Activated T-helper 9 cell treated with anti-CD3 and anti-CD28 coated beads, Interleukin-2, amount 50 U/mL, for 16 hours (primary cell): ENCODE results near the gene NTMT1.
A peak's percentile ranks its signal among the peaks of the same experiment; 100 is the strongest.

Source experiments
- DNase-seq: peaks from one replicate; pipeline ENCODE4 v3.0.0-alpha.2; 2020; ENCODE audit warnings: low read depth

NTMT1 gene

DNA sequence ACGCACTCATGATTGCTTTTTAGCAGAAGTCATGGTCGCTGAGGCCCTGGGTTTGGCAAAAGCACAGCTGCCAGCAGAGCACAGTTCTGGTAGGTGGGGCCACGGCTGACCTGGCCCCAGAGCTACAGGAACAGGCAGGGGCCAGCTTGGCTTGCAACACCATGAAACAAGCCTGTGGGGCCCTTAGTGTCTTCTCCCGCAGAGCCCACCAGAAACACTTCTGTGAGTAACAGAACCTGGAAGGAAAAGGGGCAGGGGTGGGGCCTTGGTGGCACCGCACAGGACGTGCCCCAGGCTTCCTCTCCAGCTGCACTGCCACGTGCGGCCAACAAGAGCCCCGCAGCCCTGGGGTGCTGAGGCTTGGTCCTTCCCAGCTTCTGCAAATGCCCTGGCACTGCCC, 11.1 kb downstream of the NTMT1 start:
- DNase-seq: no peak

DNA sequence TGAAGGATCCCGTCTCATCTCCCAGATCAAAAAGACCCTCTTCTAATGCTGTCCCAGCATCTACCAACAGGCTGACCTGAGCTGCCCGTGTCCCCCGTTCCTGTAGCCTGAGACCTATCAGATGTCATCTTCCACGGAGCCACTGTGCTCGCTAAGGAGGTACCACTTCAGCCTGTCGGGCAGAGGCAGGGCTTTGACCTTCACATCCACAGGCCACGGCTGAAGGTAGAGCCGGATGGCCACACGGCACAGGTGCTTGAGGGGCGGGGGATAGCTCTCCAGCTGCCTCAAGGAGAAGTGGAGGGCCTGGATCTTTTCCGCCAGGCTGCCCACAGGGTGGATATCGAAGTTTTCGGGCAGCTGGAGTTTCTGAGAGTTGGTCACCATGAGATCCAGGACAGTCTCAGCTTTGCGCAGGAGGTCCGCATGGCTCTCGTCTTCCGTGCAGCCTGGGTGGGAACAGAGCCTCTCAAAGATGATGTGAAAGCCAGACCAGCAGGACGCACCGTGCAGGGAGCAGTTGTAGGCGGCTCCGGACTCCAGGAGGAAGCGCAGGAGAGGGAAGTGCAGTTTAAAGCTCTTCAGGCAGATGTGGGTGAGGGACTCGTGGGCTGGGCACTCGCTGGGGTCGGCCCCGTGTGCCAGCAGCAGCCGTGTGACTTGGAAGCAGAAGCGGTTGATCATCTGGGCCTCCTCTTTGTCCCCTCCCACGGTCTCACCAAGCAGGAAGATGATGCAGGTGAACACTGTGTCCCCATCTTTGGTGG, 11.9 kb downstream of the NTMT1 start:
- no peak for DNase-seq

DNA sequence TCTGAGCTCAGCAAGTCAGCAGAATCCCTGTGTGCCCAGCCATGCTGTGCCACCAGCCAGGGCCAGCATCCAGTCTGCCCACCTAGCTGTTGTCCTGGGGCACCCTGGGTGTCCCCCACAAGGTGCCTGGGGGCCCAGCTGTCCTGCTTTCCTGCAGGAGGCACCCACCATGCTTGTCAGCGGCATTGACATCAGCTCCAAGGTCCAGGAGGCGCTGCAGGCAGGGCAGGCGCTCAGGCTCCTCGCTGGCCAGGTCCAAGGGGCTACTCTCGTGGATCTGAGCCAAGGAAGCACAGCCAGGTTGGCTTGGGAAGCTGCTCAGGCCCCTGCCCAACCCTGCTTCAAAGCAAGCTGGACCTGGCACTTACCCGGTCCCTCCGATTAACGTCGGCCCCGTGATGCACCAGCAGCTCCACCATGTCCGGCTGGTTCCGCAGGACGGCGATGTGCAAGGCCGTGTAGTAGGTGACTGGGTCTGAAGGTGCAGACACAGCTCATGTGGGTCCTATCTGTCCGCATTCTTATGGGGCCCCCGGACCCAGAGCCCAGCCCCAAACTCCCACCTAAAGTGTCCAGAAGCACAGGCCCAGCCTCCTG, 13.2 kb downstream of the NTMT1 start:
- DNase-seq: no peak

DNA sequence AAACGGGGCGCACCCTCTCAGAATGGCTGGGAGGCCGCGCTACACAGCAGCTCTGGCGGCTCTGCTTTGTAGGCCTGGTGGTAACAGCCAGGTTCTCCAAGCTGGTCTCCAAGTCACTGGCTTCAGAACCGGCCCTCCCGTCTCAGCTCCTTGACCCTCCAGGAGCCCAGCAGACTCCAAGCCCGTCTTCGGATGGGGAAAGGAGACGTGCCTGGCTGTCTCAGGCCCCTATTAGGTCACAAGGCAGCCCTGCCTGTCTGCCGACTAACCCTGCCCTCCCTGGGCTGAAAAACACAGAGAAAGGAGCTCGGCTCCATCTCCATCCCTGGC, 13.8 kb downstream of the NTMT1 start:
- no peak for DNase-seq

DNA sequence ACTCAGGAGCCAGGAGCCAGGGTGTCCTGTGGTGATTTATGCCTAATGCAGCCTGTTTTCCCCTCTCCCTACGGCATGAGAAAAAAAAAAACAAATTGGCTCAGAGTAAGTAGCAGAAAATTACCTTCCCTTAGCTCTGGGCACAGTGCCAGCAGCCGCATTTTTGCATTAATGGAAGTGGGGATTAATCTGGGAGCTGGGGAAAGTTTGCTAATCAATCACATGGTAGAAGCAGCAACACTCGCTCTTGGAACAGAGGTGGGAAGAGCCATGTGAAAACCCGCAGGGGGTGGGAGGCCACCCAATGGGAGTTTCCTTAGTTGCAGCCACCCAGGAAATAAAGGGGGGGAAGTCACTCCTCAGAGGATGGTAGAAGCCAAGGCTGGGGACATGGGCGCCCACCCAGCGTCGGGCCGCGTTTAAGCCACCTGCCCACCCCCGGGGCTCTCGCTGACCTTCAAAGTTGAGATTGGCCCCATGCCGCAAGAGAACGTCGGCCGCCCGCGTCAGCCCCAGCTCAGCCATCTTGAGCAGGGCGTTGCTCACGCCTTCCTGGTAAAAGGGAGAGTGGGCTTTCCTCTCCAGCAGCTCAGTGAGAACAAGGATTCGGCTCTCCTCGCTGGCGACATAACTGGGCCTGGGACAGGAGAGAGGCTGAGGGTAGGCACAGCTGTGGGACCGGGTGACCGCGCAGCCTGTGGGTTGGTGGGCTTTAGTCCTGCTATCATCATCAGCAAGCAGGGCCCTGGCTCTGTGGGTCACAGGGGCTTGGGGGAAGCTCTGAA, 14.3 kb downstream of the NTMT1 start:
- DNase-seq: no peak

DNA sequence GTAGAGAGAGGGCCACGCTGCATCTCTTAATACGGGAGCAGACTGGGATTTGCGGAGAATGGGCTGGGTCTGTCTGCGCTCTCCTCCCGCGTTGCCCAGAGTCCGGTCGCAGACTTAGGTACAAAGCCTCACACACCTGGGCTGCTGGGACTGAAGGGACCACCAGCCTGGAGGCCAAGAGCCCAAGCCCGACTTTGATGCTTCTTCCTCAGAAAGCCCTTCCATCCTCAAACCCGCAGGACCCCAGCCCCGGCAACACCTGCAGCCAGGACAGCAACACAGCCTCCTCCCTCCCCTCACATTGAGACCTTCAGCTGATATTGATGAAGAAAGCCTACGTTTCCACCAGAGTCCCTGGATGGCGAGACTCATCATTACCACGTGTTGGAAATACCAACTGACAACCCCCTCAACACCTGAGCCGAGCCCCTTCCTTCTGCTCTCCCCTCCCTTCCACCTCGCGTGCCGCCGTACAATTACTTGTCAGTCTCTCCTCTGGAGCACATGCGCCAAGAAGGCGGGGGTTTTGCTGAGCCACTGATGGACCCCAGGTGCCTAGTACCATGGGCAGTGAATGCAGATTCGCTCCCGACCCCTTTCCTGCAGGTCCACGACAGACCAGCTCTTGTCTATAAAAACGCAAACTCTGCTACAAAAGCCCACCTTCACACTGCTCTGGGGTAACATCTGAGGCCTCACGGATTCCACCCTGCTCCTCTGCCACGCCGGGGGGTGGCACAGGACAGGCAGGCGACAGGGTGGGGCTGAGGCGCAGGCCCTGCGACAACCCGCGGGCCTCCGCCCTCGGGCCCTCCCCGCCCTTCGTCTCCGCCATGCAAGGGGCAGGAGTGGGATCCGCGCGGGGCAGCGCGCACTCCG, 15.1 kb downstream of the NTMT1 start:
- no peak for DNase-seq

DNA sequence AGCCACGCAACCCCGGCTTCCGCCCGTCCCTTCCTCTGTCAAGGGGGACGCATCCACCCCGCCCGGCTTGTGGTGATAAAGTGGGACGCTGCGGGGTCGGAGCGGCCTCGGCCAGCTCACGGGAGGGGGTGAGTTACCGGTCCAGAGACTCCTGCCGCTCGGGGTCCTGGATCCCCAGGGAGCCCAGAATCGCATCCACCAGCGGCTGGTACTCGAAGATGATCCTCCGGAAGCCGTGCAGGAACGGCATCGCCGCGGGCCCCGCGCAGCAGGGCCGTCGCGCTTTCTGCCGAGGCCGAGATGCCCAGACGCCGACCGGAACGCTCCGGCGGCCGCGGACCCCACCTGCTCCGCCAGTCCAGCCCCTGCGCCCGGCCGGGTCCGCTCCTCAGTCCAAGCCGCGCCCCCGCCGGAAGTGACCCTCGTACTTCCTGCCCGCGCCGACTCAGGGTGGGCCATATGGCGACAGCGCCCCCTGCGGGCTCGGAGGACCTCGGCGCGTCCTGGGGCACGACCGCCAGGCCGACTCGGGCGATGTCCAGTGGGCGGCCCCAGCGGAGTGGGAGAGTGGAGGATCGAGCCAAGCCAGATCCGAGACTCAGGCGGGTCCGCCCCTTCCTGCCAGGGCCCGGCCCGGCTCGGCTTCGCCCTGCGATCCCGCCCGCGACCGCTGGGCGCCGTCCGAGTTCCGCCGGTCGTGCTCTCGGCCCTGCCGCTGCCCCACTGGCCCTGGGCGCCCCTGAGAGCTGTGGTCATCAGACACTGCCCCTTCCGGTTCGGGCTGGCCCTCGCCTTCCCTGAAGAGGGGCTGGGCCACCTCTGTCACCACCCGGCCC, 16.0 kb downstream of the NTMT1 start, which contains the start of gene ASB6:
ASB6 (minus strand) TSS at position 402 of the 836 bp plus-strand sequence; CDS start at position 250, 152 bp downstream.
- peak; percentile 94 for DNase-seq

DNA sequence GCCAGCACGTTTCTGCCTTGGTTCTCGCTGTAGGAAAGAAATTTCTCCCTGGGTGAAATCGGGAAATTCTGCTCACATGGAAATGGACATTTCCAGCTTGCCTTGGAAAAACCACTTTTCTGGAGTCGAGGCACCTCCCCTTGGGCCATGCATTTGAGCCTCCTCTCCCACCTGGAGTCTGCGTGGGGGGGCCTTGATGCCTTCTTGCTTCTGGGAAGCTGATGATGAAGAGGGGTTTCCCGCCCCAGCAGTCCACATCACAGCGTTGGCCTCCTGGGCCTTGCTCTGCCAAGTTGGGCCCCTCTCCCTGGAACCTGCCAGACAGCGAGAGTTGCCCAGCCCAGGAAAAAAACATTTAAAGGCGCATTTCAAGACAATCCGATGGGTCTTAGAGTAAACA, 17.7 kb downstream of the NTMT1 start:
- no peak for DNase-seq

DNA sequence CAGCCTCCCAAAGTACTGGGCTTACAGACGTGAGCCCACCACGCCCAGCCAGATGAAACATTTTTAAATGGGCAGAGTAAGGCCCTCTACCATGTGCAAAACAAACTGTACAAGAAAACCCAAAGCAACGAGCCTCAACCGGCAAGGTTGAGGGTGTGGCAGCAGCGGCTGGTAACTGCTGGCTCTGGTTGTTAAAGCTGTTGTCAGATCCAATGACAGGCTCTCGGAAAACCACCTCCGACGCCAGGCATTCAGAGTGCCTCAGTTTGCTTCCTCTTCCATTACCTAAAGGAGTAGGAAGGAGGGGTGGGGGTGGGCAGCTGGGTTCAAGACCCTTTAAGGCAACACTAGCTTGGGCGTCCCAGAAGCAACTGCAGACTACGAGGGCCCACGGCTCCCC, 18.4 kb downstream of the NTMT1 start:
- no peak for DNase-seq

DNA sequence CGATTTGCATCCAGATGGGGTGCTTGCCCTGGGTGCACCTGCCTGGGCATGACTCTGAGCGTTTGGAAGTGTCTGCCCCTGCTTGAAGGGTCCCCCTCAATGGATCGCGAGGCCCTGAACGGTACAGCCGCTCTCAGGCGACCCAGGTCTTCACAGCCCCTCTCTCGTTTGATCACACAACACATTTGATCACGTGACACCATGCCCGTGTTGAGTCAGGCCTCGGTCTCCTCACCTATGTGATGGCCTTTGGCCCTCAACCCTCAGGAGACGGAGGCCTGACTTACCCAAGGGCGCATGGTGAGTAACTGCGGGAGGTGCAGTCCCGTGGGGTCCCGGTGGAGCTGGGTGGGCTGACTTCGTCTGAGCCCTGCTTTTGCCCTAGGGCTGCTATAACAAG, 18.9 kb downstream of the NTMT1 start:
- DNase-seq: no peak

DNA sequence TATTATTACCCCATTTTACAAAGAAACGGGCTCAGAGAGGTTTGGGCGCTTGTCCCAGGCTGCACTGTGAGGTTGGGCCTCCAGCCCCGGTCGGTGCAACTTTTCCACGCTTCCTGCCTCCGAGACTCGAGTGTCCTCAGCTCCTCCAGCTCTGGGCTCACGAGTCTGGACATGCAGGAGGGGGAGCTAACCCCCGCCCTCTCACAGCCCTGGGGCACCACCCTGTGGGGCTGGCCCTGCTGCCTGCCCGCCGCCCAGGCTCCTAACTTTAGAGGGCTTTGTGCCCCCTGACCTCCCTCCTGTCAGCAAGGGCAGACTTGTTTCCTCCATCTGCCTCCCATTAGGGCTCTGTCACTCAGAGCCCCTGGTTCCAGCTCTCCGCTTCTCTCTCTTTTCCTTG, 20.3 kb downstream of the NTMT1 start:
- DNase-seq: no peak

DNA sequence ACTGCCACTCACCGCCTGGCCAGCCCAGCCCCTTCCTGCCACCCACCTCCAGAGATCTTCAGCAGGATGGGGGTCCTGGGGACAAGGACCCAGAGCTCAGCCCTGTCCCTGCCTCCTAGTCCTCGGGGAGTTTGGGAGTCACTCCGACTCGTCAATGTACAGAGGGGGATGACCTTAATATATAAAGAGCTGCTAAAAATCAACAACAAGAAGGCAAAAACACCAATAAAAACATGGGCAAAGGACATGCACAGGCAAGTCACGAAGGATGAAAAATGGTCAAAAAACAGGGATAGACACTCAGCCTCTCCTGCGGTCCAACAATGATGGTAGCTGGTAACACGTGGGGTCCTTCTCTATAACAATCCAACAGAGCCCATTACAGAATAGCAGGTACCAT, 20.7 kb downstream of the NTMT1 start:
- DNase-seq: no peak

DNA sequence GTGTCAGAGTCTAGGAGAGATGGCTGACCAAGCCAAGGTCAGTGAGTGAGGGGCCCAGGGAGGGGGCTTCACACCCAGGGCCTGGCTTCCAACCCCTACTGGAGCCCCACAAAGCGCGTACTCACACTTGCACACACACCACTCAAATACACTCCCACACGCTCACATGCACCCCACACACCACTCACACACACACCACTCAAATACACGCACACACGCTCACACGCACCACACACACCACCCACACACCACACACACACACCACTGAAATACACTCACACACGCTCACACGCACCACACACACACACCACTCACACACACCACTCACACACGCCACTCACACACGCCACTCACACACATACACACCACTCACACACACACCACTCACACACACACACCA, 21.7 kb downstream of the NTMT1 start:
- no peak for DNase-seq

DNA sequence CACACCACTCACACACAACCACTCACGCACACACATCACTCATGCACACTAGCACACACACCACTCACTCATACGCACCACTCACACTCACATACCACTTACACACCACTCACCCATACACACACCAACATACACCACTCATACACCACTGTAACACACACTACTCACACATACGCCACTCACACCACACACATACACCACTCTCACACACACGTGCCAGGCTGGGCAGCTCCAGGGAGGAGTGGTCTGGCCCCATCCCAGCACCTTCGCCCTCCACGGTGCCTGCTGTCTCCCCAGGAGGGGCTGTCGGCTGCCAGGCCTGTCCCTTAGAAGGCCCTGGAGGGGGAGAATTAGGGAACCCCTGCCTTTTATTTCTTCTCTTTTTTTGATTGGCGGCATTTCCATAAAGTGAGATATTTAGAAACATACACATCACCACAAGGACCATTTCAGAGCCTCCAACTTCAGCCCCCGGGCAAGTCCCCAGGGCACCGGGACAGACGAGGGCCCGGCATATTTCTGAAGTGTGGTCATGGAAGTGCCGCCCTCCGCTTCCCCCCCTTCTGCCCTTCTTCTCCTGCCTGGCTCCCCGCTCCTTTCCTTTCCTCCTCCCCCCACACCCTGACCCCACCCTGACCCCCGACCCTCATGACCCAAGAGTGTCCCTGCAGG, 22.3 kb downstream of the NTMT1 start:
- no peak for DNase-seq

DNA sequence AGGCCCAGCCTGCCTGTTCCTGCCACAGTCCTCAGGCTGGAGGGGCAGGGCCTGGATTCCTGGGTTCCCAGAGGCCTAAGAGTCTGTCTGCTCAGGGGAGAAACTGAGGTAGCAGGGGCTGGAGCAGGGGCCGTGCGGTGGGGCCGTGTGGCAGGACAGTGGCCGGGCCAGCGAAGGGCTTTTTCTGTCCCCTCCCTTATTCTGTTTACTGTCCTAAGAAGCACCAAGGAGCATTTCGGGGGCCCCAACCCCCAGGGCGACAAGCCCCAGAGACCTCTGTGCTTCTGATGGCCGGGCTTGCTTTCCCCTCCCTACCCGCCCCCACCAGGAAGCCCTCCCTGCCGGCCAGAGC, 22.8 kb downstream of the NTMT1 start:
- no peak for DNase-seq

DNA sequence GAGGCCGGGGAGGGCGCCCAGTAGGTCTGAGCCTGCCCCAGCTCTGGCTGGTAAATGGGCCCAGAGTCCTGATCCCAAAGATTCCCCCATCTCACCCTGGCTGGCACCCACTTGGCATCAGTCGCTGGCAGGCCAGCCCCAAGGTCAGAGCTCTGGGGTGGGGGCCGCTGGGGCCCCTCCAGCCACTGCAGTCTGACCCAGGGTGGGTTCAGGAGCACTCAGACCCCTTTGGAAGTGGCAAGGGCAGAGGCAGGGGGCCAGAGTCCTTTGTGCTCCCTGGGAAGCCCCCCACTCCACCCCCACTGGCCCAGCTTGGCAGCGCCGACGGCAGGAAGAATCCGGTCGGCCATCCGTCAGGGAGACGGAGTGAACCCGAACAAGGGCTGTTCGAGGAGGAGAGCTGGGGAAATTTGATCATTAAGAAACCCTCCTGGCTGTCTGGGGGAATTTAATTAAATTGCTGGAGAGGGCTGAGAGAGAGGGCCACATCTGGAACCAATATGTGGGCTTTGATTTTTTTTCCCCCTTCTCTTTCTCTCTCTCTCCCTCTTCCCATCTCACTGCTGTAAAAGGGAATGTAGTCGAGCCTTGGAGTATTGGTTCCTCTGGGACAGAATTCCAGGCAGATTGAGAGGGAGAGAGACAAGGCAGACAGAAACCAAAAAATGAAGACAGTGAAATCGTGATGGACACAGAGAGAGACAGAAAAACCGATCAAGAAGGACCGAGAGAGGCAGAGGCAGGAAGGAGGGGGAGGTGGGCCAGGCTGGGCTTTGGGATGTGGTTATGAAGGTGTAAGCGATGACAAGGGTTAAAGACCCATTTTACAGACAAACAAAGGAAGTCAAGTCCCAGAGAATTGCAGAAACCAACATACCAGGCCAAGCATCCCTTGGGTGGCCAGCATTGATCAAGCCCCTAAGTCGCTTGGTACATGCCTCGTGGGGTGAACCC, 24.0 kb downstream of the NTMT1 start:
- no peak for DNase-seq

DNA sequence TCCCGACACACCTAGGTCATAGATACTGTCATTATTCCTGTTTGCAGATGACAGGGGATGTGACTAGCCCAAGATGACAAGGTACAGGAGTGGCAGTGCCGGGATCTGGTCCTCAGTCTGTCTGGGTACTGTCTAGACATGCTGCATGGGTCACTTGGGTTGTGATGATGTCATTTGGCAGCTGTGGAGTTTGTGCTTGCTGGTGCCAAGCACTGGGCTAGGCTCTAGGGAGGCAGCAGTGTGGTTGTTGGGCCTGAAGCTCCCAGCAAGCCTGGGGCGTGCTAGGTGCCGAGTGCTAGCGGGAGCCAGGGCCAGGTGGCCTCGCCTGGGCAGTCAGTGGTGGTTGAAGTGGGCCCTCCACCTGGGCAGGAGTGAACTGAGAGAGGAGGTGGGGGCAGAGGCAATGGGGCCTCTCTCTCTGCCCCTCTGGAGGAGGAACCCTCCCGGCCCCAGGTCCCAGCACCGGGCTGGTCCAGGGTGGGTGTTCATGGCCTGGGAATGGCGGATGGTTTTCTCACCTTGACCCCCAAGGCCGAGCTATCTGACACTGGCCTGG, 24.8 kb downstream of the NTMT1 start:
- no peak for DNase-seq

DNA sequence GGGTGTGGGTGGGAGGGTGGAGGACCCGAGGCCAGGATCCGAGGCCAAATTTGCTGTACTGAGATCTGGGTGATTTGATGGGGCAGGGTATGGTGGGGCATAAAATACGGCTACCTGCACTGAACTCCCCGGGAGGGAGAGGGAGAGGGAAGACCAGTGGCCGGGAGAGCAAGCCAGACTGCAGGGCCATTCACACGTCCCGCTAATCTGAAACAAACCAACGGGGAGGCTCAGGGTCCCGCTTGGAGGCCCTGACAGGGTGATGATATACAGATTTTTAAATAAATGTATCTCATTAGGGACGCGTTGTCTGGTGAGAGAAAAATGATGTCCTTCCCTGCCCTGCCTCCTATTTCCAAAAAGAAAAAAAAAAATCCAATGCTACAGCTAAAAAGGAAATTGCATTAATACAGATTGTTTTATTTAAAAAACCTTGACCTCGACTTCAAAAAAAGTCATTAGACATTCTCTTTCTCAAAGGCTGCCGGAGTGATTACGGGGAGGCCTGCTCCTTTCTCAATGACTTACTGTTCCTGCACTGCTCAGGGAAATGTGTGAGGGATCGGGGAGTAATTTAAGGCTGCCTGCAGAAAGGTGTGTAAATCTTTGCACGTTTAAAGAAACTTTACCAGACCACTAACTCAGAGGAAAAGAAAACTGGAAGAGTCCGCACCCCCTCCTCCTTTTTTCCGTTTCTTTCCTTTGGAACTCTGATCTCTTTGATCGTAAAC, 28.0 kb downstream of the NTMT1 start:
- DNase-seq: no peak

DNA sequence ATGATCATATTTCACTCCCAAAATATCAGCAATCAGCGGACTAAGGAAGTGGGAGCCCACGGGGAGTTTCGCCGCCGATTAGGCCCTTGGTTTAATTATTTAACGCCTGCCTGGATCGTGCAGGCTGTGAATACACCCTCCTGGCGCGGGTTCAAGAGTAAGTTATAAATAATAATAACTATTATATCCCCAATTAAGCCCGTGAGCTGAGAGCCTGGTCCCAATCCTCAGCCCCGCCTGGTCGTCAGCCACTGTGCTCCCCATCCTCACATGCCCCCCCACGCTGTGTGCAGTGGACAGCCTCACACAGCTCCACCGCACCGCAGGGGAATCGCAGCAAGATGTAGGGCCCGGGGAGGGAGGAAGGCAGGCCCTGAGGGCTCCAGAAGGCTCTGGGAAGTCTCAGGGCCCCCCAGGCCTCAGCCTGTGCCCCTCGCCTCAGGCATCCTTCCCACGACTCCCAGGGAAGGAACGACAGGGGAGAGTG, 28.6 kb downstream of the NTMT1 start:
- DNase-seq: no peak
